Fibroblast of villous mesenchyme (primary cell): ENCODE data around the gene ZNF638. TPM values are rescaled to one million over a fixed set of nuclear protein-coding genes. Genes with fewer than 3 reads are reported as not detected.

Experiments used
- DNase-seq: peaks from one replicate; pipeline ENCODE4 v3.0.0-alpha.2; 2010; ENCODE audit warnings: low read depth
- H3K4me3 ChIP-seq: 2 replicates; pipeline ENCODE4 v1.5.1; 2011; ENCODE audit warnings: low read depth, mild to moderate bottlenecking, low read length
- total RNA-seq: library from RNA; depleted of rRNA; stranded (reverse); fragments of >200 nt; gene quantifications from 2 replicates; pipeline ENCODE4 v1.2.3, GENCODE V29; 2012
- TF ChIP-seq, protein P1 (sequence below): IDR thresholded peaks from 2 replicates; pipeline ENCODE4 v1.5.1; 2012; ENCODE audit warnings: low read depth, mild to moderate bottlenecking, low read length; ENCODE audit not compliant: insufficient read depth

The ZNF638 gene
- total RNA-seq, 1 donor = 139 TPM

GRCh38 chr2:71417300-71418202 is 86.0 kb downstream of the ZNF638 start:
- DNase-seq = no peak
- peak overlapping the region; percentile 45 for H3K4me3 ChIP-seq
- TF ChIP-seq, protein P1, sequence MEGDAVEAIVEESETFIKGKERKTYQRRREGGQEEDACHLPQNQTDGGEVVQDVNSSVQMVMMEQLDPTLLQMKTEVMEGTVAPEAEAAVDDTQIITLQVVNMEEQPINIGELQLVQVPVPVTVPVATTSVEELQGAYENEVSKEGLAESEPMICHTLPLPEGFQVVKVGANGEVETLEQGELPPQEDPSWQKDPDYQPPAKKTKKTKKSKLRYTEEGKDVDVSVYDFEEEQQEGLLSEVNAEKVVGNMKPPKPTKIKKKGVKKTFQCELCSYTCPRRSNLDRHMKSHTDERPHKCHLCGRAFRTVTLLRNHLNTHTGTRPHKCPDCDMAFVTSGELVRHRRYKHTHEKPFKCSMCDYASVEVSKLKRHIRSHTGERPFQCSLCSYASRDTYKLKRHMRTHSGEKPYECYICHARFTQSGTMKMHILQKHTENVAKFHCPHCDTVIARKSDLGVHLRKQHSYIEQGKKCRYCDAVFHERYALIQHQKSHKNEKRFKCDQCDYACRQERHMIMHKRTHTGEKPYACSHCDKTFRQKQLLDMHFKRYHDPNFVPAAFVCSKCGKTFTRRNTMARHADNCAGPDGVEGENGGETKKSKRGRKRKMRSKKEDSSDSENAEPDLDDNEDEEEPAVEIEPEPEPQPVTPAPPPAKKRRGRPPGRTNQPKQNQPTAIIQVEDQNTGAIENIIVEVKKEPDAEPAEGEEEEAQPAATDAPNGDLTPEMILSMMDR = no peak

DNA sequence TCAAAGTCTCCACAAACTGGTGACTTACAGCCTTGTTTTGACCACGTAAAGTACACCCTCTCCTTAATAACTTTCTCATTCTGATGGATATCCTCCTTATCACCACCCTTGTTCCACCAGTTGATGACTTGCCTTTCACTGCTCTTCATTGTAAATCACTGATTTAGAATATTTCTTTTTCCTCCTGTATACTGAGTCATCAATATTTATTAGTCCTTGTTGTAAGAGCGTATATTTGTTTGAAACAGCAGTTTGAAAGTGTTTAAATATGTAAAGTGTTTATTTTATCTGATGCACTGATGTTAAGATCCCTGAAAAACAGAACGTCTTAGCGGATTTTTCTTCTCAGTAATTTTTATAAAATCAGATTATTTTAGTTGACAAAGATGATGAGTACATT is 87.6 kb downstream of the ZNF638 start:
- no peak for DNase-seq
- no peak overlapping the region for H3K4me3 ChIP-seq
- TF ChIP-seq, protein P1 = no peak

- TF ChIP-seq, protein P1 = no peak
- no peak overlapping the region for H3K4me3 ChIP-seq
- no peak for DNase-seq
Observed at GRCh38 chr2:71419976-71420375, 88.4 kb downstream of the ZNF638 start.

DNA sequence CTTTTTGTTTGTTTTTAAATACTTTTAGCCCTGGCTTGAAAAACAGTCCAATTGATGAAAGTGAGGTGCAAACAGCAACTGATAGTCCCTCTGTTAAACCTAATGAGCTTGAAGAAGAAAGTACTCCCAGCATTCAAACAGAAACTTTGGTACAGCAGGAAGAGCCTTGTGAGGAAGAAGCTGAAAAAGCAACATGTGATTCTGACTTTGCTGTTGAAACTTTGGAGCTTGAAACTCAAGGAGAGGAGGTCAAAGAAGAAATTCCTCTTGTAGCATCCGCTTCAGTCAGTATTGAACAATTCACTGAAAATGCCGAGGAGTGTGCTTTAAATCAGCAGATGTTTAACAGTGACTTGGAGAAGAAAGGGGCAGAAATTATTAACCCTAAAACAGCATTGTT is 91.2 kb downstream of the ZNF638 start:
- TF ChIP-seq, protein P1 = no peak
- DNase-seq = peak; percentile 12

DNA sequence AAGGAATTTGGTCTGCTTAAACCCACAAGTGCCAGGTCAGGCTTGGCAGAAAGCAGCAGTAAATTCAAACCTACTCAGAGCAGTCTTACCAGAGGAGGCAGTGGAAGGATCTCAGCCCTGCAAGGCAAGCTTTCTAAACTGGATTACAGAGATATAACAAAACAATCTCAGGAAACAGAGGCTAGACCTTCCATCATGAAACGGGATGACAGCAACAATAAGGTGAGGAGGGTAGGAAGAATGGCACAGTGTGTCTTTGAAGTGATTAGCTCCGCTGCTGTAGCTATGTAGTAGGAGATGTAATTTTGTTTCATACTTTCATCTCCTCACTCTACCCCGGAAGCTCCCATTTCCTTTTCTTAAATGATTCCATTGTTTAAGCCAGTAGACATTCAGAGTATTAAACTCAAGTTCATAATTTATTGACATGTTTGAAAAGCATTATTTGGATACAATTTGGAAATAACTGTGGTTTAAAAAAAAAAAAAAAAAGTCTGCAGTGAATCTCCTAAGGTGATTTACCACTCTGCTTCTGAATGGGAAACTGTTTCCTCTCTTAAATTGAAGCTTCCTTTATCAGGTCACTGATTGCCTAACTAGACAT is 92.3 kb downstream of the ZNF638 start:
- no peak overlapping the region for H3K4me3 ChIP-seq
- TF ChIP-seq, protein P1 = no peak
- no peak for DNase-seq

More for the DNA sequence above, 91.2 kb downstream of the ZNF638 start:
- no peak overlapping the region for H3K4me3 ChIP-seq

- DNase-seq = no peak
- no peak overlapping the region for H3K4me3 ChIP-seq
- TF ChIP-seq, protein P1 = no peak
Observed at GRCh38 chr2:71426721-71427120, 95.1 kb downstream of the ZNF638 start.
